MCF 10A (cell line): ENCODE measurements around the gene GCNT1. TPM values are rescaled to one million over a fixed set of nuclear protein-coding genes. Genes with fewer than 3 reads are reported as not detected.

Experiments
- BruUV-seq: library from RNA; stranded (reverse); fragments of 400-500 nt; replicated peaks from 2 replicates; lab custom pipeline; 2021; lab: Mats Ljungman, UMichigan
- CTCF ChIA-PET: fragments of 300-600 bp; sonication (Branson Sonifier 250); formaldehyde crosslinking; extraction: SDS; loops from one replicate; lab custom pipeline; 2021; ENCODE audit warnings: antibody characterized with exemption, inconsistent platforms; lab: Yijun Ruan, JAX
- POLR2A ChIA-PET: fragments of 300-600, 350-650 bp; sonication (Branson Sonifier 250); formaldehyde crosslinking; extraction: SDS; loops from one replicate; lab custom pipeline; 2020; ENCODE audit warnings: antibody characterized with exemption, inconsistent platforms; lab: Yijun Ruan, JAX
- DNase-seq: peaks from one replicate; pipeline ENCODE4 v3.0.0-alpha.2; 2018; ENCODE audit not compliant: unreplicated experiment
- H3K27ac Mint-ChIP-seq: one replicate; pipeline ENCODE4 v1.8.0; 2022; ENCODE audit warnings: mild to moderate bottlenecking, low read depth, mixed read lengths; ENCODE audit not compliant: unreplicated experiment
- H3K27me3 Mint-ChIP-seq: one replicate; pipeline ENCODE4 v1.8.0; 2022; ENCODE audit warnings: mixed read lengths; ENCODE audit not compliant: insufficient read depth, unreplicated experiment
- H3K36me3 Mint-ChIP-seq: one replicate; pipeline ENCODE4 v1.8.0; 2022; ENCODE audit warnings: mild to moderate bottlenecking, moderate library complexity, mixed read lengths; ENCODE audit not compliant: insufficient read depth, unreplicated experiment
- H3K4me1 Mint-ChIP-seq: one replicate; pipeline ENCODE4 v1.8.0; 2022; ENCODE audit warnings: mixed read lengths; ENCODE audit not compliant: insufficient read depth, unreplicated experiment
- H3K4me3 Mint-ChIP-seq: one replicate; pipeline ENCODE4 v1.8.0; 2022; ENCODE audit warnings: mild to moderate bottlenecking, moderate library complexity, mixed read lengths; ENCODE audit not compliant: unreplicated experiment
- H3K9me3 Mint-ChIP-seq: one replicate; pipeline ENCODE4 v1.8.0; 2022; ENCODE audit warnings: mixed read lengths; ENCODE audit not compliant: unreplicated experiment
- CTCF ChIP-seq: fragments of 200-600 bp; IDR thresholded peaks from one replicate; pipeline ENCODE4 v1.8.0; 2022; ENCODE audit warnings: antibody characterized with exemption, mild to moderate bottlenecking; ENCODE audit not compliant: unreplicated experiment
- intact Hi-C: fragments of 100-400 bp; cut with micrococcal nuclease; formaldehyde crosslinking; loops from 2 replicates; pipeline ENCODE4 v1.14.1; 2022
- total RNA-seq: library from RNA; stranded (reverse); gene quantifications from 2 replicates; pipeline ENCODE4 v1.2.3, GENCODE V29; 2022

The GCNT1 gene
- total RNA-seq, 1 experiment from 2014 or later = 11.5 TPM

- no peaks in the 10 kb centered on the region for H3K27me3 Mint-ChIP-seq
- no TSS peak for BruUV-seq
- intact Hi-C loops = loop anchor here (1.0 to 10.0 kb wide), 3 partner anchors 55 to 194 kb away; no protein-coding TSS in a partner anchor
- ChIA-PET POLR2A (interaction anchor here (0.6 to 1.6 kb wide), 8 partner anchors 8 to 198 kb away, joined by 3 to 8 read pairs (median 6); partner anchors contain the start of gene RFK), CTCF (interaction anchor here (0.5 to 8.9 kb wide), 4 partner anchors 65 to 244 kb away, joined by 3 to 89 read pairs (median 5); no protein-coding TSS in a partner anchor)
- H3K27ac Mint-ChIP-seq = peak overlapping the region; percentile 6
- peak; percentile 67 for DNase-seq
- H3K4me3 Mint-ChIP-seq = peak overlapping the region; percentile 84
- peak; percentile 44 for TF ChIP-seq CTCF
- peaks cover 14% of the 10 kb centered on the region for H3K36me3 Mint-ChIP-seq
- H3K9me3 Mint-ChIP-seq = no peaks in the 10 kb centered on the region
- H3K4me1 Mint-ChIP-seq = peaks cover 8% of the 10 kb centered on the region
Measured at GRCh38 chr9:76459694-76460635, 983 bp downstream of the GCNT1 start.

GRCh38 chr9:76462126-76462525 is 3.1 kb downstream of the GCNT1 start:
- intact Hi-C loops = no loop called here
- CTCF ChIA-PET = interaction anchor here (0.8 to 1.8 kb wide), 6 partner anchors 13 to 196 kb away, joined by 3 to 10 read pairs (median 4); partner anchors contain the start of gene RFK

DNA sequence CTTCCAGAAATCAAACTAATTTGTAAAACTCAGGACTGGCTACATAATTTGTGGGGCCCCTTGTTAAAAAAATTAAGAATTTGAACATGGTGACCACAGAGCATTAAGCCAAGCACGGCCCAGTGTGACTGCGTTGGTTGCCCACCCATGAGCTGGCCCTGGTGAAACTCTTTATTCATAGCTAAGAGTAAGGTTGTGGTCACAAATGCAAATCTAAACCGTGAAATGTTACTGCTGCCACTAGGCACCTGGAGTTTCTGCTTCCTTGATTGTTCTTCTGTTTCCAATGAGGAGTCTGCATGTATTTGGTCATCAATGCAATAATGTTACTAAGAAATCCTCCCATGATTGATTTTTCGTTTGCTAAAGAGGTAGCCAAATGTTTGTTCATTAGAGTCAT is 4.2 kb downstream of the GCNT1 start:
- peak overlapping the region; percentile 46 for H3K27ac Mint-ChIP-seq
- intact Hi-C loops = no loop called here
- no peak for DNase-seq
- ChIA-PET CTCF (interaction anchor here (0.6 to 1.8 kb wide), 3 partner anchors 43 to 1482 kb away, joined by 3 to 10 read pairs (median 3); no protein-coding TSS in a partner anchor), POLR2A (interaction anchor here (1.6 kb wide), 1 partner anchor 12 kb away, joined by 4 read pairs; no protein-coding TSS in a partner anchor)
- H3K4me3 Mint-ChIP-seq = no peak overlapping the region
- peaks cover 12% of the 10 kb centered on the region for H3K4me1 Mint-ChIP-seq
- BruUV-seq = no TSS peak
- peaks cover 20% of the 10 kb centered on the region for H3K36me3 Mint-ChIP-seq
- no peaks in the 10 kb centered on the region for H3K9me3 Mint-ChIP-seq
- TF ChIP-seq CTCF = no peak
- H3K27me3 Mint-ChIP-seq = no peaks in the 10 kb centered on the region

More at GRCh38 chr9:76462126-76462525, 3.1 kb downstream of the GCNT1 start:
- no peak for TF ChIP-seq CTCF
- POLR2A ChIA-PET = interaction anchor here (1.6 kb wide), 1 partner anchor 13 kb away, joined by 4 read pairs; no protein-coding TSS in a partner anchor
- DNase-seq = no peak
- Mint-ChIP-seq H3K27me3 (no peaks in the 10 kb centered on the region), H3K4me3 (no peak overlapping the region), H3K36me3 (peaks cover 14% of the 10 kb centered on the region), H3K27ac (no peak overlapping the region), H3K9me3 (no peaks in the 10 kb centered on the region), H3K4me1 (peaks cover 12% of the 10 kb centered on the region)
- BruUV-seq = no TSS peak

GRCh38 chr9:76464706-76465105 is 5.7 kb downstream of the GCNT1 start:
- Mint-ChIP-seq H3K27ac (no peak overlapping the region), H3K4me3 (no peak overlapping the region), H3K36me3 (peaks cover 20% of the 10 kb centered on the region), H3K4me1 (peaks cover 12% of the 10 kb centered on the region), H3K9me3 (no peaks in the 10 kb centered on the region), H3K27me3 (no peaks in the 10 kb centered on the region)
- POLR2A ChIA-PET = no interaction called here
- TF ChIP-seq CTCF = no peak
- BruUV-seq = no TSS peak
- CTCF ChIA-PET = no interaction called here
- intact Hi-C loops = no loop called here
- DNase-seq = no peak
